ENCODE data around the gene TPM2. TPM values are rescaled to one million over a fixed set of nuclear protein-coding genes. Genes with fewer than 3 reads are reported as not detected.

Gene TPM2
- polyA plus RNA-seq, 5 donors: 149 to 645 (median 181) TPM

DNA sequence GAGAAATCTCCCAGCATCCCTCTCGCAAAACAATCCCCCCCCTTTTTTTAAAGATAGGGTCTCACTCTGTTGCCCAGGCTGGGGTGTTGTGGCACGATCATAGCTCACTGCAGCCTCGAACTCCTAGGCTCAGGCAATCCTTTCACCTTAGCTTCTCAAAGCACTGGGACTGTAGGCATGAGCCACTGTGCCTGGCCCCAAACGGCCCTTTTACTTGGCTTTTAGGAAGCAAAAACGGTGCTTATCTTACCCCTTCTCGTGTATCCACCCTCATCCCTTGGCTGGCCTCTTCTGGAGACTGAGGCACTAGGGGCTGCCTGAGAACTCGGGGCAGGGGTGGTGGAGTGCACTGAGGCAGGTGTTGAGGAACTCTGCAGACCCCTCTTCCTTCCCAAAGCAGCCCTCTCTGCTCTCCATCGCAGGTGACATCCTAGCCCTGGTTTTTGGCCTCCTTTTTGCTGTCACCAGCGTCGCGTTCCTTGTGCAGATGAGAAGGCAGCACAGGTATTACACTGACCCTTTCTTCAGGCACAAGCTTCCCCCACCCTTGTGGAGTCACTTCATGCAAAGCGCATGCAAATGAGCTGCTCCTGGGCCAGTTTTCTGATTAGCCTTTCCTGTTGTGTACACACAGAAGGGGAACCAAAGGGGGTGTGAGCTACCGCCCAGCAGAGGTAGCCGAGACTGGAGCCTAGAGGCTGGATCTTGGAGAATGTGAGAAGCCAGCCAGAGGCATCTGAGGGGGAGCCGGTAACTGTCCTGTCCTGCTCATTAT is 9.2 kb downstream of the TPM2 start:
- DNase-seq: no peak

DNA sequence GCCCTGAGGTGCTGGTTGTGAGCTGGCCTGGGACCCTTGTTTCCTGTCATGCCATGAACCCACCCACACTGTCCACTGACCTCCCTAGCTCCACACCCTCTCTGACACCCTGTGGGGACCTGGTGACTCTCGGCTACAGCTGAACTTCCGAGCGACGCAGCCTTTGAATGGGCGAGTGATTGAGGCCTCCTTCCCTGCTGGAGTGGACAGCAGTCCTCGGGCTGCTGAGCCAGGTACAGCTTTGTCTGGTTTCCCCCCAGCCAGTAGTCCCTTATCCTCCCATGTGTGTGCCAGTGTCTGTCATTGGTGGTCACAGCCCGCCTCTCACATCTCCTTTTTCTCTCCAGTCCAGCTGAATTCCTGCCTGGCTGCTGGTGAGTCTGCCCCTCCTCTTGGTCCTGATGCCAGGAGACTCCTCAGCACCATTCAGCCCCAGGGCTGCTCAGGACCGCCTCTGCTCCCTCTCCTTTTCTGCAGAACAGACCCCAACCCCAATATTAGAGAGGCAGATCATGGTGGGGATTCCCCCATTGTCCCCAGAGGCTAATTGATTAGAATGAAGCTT is 9.9 kb downstream of the TPM2 start:
- DNase-seq: no peak

DNA sequence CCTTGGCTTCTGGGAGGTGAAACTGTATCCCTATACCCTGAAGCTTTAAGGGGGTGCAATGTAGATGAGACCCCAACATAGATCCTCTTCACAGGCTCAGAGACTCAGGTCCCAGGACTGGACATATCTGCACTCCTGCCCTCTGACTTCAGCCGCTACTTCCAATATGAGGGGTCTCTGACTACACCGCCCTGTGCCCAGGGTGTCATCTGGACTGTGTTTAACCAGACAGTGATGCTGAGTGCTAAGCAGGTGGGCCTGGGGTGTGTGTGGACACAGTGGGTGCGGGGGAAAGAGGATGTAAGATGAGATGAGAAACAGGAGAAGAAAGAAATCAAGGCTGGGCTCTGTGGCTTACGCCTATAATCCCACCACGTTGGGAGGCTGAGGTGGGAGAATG is 10.6 kb downstream of the TPM2 start:
- no peak for DNase-seq

DNA sequence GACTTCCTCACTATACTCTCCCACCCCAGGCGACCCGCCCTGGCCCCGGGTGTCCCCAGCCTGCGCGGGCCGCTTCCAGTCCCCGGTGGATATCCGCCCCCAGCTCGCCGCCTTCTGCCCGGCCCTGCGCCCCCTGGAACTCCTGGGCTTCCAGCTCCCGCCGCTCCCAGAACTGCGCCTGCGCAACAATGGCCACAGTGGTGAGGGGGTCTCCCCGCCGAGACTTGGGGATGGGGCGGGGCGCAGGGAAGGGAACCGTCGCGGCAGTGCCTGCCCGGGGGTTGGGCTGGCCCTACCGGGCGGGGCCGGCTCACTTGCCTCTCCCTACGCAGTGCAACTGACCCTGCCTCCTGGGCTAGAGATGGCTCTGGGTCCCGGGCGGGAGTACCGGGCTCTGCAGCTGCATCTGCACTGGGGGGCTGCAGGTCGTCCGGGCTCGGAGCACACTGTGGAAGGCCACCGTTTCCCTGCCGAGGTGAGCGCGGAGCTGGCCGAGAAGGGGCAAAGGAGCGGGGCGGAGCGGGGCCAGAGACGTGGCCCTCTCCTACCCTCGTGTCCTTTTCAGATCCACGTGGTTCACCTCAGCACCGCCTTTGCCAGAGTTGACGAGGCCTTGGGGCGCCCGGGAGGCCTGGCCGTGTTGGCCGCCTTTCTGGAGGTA is 13.9 kb downstream of the TPM2 start:
- DNase-seq: peak; percentile 75 to 76

DNA sequence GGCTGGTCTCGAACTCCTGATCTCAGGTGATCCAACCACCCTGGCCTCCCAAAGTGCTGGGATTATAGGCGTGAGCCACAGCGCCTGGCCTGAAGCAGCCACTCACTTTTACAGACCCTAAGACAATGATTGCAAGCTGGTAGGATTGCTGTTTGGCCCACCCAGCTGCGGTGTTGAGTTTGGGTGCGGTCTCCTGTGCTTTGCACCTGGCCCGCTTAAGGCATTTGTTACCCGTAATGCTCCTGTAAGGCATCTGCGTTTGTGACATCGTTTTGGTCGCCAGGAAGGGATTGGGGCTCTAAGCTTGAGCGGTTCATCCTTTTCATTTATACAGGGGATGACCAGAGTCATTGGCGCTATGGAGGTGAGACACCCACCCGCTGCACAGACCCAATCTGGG is 14.5 kb downstream of the TPM2 start:
- no peak for DNase-seq

DNA sequence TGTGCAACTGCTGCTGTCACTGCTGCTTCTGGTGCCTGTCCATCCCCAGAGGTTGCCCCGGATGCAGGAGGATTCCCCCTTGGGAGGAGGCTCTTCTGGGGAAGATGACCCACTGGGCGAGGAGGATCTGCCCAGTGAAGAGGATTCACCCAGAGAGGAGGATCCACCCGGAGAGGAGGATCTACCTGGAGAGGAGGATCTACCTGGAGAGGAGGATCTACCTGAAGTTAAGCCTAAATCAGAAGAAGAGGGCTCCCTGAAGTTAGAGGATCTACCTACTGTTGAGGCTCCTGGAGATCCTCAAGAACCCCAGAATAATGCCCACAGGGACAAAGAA is 15.7 kb downstream of the TPM2 start:
- no peak for DNase-seq

DNA sequence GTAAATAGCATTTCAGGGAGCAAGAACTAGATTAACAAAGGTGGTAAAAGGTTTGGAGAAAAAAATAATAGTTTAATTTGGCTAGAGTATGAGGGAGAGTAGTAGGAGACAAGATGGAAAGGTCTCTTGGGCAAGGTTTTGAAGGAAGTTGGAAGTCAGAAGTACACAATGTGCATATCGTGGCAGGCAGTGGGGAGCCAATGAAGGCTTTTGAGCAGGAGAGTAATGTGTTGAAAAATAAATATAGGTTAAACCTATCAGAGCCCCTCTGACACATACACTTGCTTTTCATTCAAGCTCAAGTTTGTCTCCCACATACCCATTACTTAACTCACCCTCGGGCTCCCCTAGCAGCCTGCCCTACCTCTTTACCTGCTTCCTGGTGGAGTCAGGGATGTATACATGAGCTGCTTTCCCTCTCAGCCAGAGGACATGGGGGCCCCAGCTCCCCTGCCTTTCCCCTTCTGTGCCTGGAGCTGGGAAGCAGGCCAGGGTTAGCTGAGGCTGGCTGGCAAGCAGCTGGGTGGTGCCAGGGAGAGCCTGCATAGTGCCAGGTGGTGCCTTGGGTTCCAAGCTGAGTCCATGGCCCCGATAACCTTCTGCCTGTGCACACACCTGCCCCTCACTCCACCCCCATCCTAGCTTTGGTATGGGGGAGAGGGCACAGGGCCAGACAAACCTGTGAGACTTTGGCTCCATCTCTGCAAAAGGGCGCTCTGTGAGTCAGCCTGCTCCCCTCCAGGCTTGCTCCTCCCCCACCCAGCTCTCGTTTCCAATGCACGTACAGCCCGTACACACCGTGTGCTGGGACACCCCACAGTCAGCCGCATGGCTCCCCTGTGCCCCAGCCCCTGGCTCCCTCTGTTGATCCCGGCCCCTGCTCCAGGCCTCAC is 16.3 kb downstream of the TPM2 start, which contains the start of gene CA9:
Gene CA9, plus strand, starts transcription at position 797 of the 893 bp plus-strand sequence. Its CDS starts 32 bp downstream, at position 829.
- no peak for DNase-seq

DNA sequence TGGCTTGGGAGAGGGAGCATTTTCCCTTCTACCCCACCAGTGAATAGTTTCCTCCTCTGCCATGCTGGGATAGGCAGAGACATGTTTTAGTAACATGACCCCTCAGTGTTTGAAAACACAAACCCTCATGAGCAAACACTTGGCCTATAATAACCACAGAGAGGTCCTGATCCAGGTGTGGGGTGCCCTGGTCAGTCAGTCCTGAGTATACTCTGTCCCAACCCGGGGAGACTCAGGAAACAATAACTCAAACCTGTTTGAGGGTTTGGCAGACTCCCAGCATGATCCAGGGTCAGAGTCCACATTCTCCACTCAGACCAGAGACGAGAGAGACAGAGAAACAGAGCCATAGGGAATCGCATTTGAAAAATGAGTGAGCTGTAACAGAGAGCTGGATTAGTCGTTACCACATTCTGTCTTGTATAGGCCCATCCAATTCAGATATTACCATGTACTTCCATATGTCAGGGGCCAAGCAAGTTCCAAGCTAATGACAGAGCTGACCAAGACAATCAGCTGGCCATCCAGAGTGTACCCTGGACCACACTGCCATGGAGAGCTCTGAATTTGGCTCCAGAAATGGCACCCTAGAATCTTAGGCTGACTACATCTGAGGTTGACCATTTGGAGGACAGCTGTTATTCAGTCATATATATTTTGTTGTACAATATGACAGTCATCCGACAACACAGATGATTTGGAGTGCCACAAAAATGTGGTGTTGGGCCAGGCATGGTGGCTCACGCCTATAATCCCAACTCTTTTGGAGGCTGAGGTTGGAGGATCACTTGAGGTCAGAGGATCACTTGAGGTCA is 20.2 kb downstream of the TPM2 start:
- no peak for DNase-seq

DNA sequence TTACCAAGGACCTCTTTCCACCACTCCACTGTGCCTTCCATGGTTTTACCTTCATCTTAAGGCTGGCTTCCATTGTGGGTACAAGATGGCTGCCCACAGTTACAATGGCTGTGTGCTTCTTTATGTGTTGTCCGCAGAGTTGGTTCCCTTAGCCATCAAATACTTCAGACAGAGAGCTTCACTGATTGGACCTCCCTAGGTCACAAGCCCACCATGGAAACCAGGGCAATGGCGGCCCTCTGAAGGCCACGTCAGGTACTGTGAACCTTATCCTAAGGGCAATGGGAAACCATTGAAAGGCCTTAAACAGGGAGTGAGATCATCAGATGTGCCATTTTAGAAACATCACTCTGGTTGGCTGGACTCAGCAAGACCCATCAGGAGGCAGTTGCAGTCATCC is 21.8 kb downstream of the TPM2 start:
- no peak for DNase-seq

DNA sequence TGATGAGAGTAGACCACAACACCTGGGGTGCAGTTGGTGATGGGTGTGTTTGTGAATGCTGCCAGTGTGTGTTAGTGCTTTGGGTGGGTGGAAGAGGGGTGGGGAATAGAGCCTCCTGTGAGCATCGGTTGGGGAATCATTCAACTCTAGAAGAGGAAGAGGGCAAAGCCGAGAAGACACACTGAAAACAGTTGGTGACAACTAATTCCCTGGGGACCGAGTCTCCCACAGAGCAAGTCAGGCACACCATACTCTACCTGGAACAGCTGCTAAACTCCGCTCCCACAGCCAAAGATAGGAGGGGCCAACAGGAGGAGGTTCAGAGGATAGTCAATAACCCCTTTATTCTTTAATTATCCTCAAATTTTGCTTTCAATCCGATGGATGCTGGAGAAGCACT is 23.2 kb downstream of the TPM2 start:
- DNase-seq: no peak

DNA sequence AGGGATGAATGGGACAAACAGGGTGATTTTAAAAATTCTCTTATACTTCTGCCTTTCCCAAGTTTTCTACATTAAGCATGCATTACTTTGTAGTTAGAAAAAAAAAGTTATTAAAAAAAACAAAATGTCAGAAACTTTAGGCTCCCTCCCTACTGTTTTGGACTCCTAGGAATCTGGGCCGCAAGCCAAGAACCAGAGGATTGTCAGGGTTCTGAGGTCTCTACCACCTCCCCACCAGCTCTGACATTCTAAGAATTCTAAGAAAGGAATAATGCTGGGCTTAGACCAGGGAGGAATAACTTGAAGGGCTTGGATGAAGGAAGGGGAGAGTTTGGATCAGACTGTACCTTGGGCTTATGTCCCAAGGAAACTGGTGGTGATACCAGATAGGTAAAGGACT is 23.7 kb downstream of the TPM2 start:
- DNase-seq: no peak

DNA sequence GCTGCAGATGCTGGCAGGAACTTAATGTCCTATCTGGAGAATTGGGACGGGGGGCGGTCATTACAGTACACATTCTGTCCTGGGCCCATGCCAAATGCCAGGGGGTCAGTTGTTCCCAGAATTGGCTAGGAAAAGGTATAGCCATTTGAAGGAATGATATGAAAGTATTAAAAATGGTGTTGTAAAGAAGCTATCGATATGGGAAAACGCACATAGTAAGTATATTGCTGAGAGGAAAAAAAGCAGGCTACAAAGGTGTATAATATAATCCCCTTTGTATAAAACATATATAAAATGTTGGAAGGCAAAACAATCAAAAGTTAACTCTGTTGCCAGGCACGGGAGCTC is 24.3 kb downstream of the TPM2 start:
- no peak for DNase-seq

DNA sequence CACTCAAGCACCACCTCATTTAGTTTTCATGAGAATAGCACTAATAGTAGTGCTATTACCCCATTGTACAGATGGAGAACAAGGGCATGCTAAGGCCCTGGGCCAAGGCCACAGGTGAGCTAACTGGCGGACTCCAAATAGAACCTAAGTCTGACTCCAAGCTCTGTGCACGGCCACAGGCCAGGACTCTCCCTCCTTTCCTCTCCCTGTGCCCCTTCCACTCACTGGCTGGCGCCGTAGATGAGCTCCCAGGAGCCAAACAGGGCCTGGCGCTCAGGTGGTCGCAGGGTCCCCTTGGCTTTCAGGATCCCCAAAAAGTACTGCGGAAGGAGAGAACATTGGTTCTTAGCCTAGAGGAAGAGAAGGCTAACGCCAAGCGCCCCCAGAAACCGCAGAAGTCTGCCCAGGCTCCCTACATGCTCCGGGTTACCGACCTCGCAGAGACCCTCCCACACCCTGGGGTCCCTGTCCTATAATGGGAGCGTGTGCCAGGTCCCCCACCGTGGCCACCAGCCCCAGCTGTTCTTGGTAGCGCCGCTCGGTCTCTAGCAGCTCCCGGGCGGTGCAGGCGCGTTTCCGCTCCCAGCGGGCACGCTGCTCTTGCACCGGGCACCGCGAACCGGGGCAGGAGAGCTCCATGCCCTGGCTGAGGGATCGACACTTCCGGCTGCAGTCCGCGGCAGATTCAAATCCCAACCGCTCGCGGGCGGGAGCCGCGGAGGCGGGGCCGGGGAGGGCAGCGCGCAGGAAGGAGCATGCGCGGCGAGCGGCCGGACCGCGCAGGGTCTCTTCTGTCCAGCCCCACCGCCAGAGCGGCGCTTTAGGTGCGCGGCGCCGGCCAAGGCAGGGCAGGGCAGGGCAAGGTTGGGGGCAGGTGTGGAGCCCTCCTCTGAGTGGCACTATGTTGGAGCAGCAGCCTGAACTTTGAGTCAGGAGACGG is 24.9 kb downstream of the TPM2 start, which contains the start of gene ARHGEF39:
Gene ARHGEF39, minus strand, starts transcription at position 665 of the 940 bp plus-strand sequence. Its CDS starts 26 bp downstream, at position 639.
- peak; percentile 78 to 83 for DNase-seq

DNA sequence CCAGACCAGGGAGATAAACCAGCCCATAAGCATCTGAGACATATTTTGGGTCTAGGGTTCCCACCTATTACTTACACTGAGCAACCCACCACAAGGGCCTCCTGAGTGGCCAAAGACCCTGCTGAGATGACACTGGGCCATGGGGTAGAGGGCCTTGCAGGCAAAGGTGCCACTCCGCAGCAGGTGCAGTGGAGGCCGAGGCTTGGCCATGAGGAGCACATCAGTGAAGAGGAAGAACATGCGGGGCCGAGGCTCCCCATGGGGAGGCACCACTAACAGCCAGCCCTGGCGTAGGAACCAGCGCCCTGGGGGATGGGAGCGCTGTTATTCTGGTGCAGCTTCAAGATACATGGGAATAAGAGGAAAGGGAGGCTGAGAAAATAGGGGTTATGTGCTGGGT is 27.3 kb downstream of the TPM2 start:
- DNase-seq: no peak

DNA sequence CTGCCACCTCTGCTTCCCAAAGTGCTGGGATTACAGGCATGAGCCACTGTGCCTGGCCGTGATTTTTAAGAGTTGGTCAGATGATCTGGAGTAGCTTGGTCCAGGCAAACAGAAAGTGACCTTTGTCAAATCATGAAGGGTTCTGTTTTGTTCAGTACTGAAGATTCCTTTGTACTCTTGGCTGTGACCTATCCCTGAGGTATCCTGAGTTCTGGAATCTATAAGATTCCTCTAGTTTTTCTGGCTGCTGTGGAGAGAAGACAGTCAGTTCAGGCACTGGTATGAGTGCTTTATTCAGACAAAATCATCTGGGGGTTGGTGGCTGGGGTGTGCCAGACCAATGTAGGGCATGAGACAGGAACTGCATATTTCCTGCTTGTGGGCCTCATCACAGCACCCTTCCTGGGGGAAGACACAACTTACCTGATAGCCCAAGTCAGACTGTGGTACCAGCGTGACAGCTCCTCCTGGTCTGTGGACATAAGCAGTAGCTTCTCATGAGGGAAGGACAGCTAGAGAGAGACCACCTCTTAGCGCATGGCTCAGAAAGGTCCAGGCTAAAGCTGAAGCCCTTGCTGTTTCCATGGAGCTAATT is 27.9 kb downstream of the TPM2 start:
- DNase-seq: no peak

DNA sequence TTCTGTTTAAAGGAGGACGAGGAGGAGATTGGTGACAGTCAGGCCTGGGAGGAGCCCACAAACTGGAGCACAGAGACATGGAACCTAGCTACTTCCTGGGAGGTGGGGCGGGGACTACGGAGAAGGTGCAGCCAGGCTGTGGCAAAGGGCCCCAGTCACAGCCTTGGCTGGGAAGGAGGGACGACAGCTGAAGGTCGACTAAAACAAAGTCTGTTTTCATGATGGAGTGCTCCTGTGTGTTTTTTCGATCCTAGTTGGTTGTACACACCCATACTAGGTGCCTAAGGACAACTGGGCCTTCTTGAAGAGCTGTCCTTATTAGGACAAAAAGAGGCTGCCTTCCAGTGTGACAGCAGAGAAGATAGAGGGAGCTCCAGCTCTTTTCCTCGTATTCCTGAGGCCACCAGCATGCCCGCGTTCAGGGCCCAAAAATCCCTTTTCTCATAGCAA is 28.7 kb downstream of the TPM2 start:
- DNase-seq: no peak

DNA sequence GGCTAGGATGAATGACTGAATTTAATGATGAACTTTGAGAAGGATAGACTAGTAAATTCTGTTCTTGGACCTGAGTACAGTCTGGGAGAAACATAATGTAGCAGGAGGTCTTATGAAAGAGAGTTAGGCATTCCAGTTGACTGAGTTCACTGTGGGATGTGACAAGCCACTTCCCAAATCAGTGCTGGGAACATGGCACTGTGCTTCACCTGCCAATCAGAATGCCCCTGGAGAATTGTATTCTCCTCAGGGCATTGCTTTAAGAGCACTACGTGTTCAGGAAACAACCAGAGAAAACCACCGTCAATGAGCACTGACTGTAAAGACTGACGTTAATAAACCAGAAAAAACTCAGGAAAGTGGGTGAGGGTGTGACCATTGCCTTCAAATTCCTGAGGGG is 30.4 kb downstream of the TPM2 start:
- DNase-seq: no peak

DNA sequence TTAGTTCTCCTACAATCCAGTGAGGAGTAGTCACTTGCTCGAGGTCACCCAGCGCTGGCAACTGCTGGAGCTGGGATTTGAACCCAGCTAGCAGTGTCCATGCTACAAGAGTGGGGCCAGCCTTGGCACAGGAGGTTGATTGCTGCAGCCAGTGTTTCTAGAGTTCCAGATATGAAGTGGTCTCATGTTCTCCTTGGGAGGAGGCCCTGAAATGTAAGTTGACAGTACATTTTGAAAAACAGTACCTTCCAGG is 30.8 kb downstream of the TPM2 start:
- no peak for DNase-seq

DNA sequence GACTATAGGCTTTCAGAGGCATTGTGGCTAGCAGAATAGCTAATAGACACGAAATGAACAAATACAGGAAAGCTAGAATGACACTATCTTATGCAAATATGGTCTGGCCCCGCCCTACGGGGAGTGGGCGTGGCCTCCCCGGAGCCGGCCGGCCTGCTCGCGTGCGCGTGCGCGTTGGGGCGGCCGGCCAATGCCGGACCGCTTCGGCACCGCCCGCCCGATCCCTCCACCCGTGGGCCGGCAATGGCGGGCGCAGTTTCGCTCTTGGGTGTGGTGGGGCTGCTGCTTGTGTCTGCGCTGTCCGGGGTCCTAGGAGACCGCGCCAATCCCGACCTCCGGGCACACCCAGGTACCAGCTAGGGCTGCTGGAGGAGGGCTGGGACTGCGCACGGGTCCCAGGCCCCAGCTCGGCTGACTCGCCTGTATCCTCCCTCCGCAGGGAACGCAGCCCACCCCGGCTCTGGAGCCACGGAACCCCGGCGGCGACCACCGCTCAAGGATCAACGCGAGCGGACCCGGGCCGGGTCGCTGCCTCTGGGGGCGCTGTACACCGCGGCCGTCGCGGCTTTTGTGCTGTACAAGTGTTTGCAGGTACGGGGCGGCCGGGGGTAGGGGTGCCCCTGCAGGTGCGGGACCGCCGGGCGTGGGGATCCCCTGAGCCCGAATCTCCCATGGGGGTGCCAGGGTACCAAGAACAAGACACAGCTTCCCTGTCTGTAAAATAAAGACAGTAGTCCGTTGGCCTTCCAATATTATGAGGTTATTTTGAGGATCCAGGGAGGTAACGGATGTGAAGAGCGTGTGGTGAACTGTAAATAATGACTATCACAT is 31.4 kb downstream of the TPM2 start, which contains the start of gene CCDC107:
Gene CCDC107, plus strand, starts transcription at position 156 of the 831 bp plus-strand sequence. Its CDS starts 88 bp downstream, at position 244.
- peak; percentile 90 to 94 for DNase-seq

Measured in right lung (tissue), 5 donors.